Measurements from ENCODE around the gene TCERG1L.

Gene TCERG1L

DNA sequence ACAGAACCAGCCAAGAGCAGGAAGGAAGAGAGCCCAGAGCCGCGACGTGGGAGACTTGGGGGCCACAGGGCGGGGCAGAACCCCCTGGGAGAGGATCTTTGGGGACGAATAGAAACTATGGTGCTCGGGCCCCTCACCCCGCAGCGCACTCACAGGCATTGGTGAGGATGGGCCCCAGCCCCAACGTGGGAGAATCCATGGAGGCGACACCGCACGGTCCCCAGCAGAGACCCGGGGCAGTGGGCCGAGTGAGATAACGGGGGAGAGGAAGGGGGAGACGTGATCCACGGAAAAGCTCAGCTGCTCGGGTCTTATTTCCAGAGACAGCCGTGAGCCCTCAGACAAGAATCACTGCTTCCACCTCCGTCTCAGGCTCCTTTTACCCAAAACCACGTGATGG, 222.4 kb downstream of the TCERG1L start:
- H3K27ac Mint-ChIP-seq = no peak overlapping the region
- no peaks in the 10 kb centered on the region for H3K9me3 Mint-ChIP-seq

DNA sequence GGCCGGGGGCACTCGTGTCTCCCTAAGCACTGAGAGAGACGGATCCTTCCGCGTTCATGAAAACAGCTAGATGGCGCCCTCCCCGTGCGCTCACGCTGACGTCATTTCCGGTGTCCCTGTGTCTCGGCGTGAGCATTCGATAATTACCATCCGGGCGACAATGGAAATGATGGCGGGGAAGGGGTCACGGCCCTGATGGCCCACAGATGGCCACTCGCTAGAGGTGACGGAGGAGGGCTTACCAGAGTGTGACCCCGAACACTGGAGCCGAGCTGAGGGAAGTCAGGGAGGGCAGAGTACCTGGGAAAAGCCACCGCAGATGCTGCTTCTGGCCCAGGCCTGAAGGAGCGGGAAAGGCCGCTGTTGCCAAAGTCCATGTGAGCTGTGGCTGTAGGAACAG, 222.9 kb downstream of the TCERG1L start:
- Mint-ChIP-seq H3K4me1 (ENCODE audit: low read depth) (no peaks in the 10 kb centered on the region), H3K36me3 (ENCODE audit: low read depth) (no peaks in the 10 kb centered on the region), H3K9me3 (no peaks in the 10 kb centered on the region), H3K4me3 (no peak overlapping the region), H3K27ac (no peak overlapping the region), H3K27me3 (ENCODE audit: low read depth) (no peaks in the 10 kb centered on the region)
- no peak for DNase-seq (ENCODE audit: low spot score)

More for the DNA sequence above, 222.4 kb downstream of the TCERG1L start:
- H3K36me3 Mint-ChIP-seq (ENCODE audit: low read depth) = no peaks in the 10 kb centered on the region
- H3K4me1 Mint-ChIP-seq (ENCODE audit: low read depth) = no peaks in the 10 kb centered on the region
- DNase-seq (ENCODE audit: low spot score) = no peak
- no peaks in the 10 kb centered on the region for H3K27me3 Mint-ChIP-seq (ENCODE audit: low read depth)
- H3K4me3 Mint-ChIP-seq = no peak overlapping the region

- Mint-ChIP-seq H3K4me1 (ENCODE audit: low read depth) (no peaks in the 10 kb centered on the region), H3K4me3 (no peak overlapping the region), H3K27ac (no peak overlapping the region), H3K36me3 (ENCODE audit: low read depth) (no peaks in the 10 kb centered on the region), H3K27me3 (ENCODE audit: low read depth) (peaks cover 2% of the 10 kb centered on the region), H3K9me3 (no peaks in the 10 kb centered on the region)
- DNase-seq (ENCODE audit: low spot score) = no peak
Observed at GRCh38 chr10:131087464-131088215, 223.9 kb downstream of the TCERG1L start.

DNA sequence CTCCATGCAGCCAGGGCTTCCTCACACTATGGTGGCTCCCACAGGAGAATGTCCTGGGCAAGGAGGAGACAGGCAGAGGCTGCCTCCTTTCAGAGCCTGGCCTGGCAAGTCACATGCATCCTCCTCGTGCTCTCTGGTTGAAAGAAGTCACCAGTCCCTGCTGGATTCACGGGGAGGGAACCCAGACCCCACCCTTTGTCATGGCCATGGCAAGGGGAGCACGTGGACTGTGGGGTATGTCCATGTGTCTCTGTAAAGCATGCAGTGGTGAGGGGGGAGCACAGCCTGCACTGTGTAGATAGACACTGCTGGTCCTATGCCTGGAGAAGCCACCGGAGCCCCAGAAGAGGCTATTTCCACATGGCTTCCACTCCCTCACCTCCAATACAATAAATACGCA, 225.0 kb downstream of the TCERG1L start:
- Mint-ChIP-seq H3K27ac (no peak overlapping the region), H3K4me3 (no peak overlapping the region), H3K4me1 (ENCODE audit: low read depth) (peaks cover 4% of the 10 kb centered on the region), H3K36me3 (ENCODE audit: low read depth) (no peaks in the 10 kb centered on the region), H3K27me3 (ENCODE audit: low read depth) (peaks cover 2% of the 10 kb centered on the region), H3K9me3 (no peaks in the 10 kb centered on the region)
- DNase-seq (ENCODE audit: low spot score) = no peak

GRCh38 chr10:131086094-131086493, 225.4 kb downstream of the TCERG1L start:
- Mint-ChIP-seq H3K4me1 (ENCODE audit: low read depth) (peaks cover 8% of the 10 kb centered on the region), H3K4me3 (no peak overlapping the region), H3K36me3 (ENCODE audit: low read depth) (no peaks in the 10 kb centered on the region), H3K27ac (no peak overlapping the region), H3K9me3 (no peaks in the 10 kb centered on the region), H3K27me3 (ENCODE audit: low read depth) (peaks cover 2% of the 10 kb centered on the region)
- no peak for DNase-seq (ENCODE audit: low spot score)

DNA sequence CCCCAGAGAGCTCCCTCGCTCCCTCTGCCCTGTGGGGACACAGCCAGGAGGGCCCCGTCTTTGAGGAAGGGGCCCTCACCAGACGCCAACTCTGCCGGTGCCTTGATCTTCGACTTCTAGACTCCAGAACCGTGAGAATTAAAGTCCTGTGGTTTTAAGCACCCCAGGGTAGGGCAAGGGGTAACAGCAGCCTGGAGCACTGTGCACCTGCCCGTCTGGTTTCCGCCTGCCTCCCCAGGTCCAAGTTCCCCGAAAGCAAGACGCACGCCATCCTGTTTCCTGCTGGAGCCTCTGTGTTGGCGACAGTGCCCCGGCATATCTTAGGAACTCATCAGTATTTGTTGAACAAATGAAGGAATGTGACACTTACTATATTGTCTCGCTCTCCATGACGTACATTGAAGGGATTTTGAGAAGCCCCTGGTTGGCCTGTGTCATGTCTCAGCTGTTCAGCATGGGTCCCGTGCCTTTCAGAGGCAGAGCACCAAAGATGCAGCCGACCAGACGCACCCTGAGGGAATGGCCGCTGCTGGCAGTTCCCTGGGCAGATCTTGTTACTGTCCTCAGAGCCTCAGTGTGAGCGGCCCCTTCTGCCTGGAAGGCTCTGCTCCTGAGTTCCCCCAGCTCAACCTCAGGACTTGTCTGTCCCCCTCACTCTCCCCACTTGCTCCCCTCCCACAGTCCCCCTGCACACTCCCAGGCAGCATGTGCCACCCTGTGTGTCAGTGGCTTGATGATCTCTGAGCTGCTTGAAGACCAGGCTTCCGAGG, 226.2 kb downstream of the TCERG1L start:
- DNase-seq (ENCODE audit: low spot score) = no peak
- no peak overlapping the region for H3K4me3 Mint-ChIP-seq
- no peaks in the 10 kb centered on the region for H3K36me3 Mint-ChIP-seq (ENCODE audit: low read depth)
- H3K9me3 Mint-ChIP-seq = no peaks in the 10 kb centered on the region
- peaks cover 2% of the 10 kb centered on the region for H3K27me3 Mint-ChIP-seq (ENCODE audit: low read depth)
- H3K27ac Mint-ChIP-seq = no peak overlapping the region
- H3K4me1 Mint-ChIP-seq (ENCODE audit: low read depth) = peaks cover 9% of the 10 kb centered on the region

- H3K36me3 Mint-ChIP-seq (ENCODE audit: low read depth) = no peaks in the 10 kb centered on the region
- peaks cover 9% of the 10 kb centered on the region for H3K4me1 Mint-ChIP-seq (ENCODE audit: low read depth)
- H3K4me3 Mint-ChIP-seq = no peak overlapping the region
- H3K27me3 Mint-ChIP-seq (ENCODE audit: low read depth) = peaks cover 2% of the 10 kb centered on the region
- H3K27ac Mint-ChIP-seq = no peak overlapping the region
- DNase-seq (ENCODE audit: low spot score) = no peak
- H3K9me3 Mint-ChIP-seq = no peaks in the 10 kb centered on the region
Observed at GRCh38 chr10:131084791-131085090, 226.8 kb downstream of the TCERG1L start.

DNA sequence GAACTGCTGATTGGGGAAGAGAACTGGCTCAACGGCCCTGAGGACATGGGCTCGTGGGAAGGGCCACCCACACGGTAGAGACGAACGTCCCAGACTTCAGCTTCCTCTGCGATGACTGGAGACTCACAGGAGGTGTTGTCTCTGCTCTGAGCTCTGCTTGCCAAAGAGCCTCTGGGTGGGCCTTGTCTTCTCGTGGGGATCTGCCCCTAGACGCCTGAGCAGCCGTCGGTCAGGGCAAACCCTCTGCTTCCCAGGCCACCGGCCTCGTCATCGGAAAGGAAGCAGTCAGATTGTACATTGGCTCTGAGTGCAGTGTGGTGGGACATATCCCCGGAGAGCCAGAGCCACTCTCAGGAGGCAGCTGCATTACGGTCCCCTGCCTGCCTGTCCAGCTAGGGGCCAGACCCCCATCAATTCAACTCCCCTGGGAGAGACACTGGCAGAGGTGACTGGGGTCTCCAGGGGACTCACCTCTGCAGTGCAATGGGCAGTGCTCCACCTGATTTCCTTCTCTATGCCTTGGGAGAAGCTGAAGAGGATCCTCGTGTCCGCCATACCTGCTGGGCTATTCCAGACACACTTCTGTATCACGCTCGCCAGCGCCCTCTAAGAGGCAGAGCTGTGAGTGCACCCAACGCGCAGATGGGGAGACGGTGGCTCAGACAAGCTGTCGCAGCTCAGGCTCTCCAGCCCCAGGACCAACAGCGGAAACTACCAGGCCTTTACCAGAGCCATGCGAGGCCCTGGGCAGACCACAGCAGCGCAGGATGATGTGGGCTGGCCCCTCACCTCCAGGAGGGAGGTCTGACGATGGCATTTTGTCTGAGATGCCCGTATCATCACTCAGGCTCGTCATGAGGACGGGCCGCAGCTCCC, 227.4 kb downstream of the TCERG1L start:
- no peak overlapping the region for H3K4me3 Mint-ChIP-seq
- H3K9me3 Mint-ChIP-seq = no peaks in the 10 kb centered on the region
- peaks cover 9% of the 10 kb centered on the region for H3K4me1 Mint-ChIP-seq (ENCODE audit: low read depth)
- H3K27ac Mint-ChIP-seq = no peak overlapping the region
- peaks cover 2% of the 10 kb centered on the region for H3K27me3 Mint-ChIP-seq (ENCODE audit: low read depth)
- DNase-seq (ENCODE audit: low spot score) = no peak
- H3K36me3 Mint-ChIP-seq (ENCODE audit: low read depth) = no peaks in the 10 kb centered on the region

GRCh38 chr10:131082991-131083481, 228.5 kb downstream of the TCERG1L start:
- Mint-ChIP-seq H3K4me3 (no peak overlapping the region), H3K36me3 (ENCODE audit: low read depth) (no peaks in the 10 kb centered on the region), H3K4me1 (ENCODE audit: low read depth) (peaks cover 9% of the 10 kb centered on the region), H3K27me3 (ENCODE audit: low read depth) (peaks cover 2% of the 10 kb centered on the region), H3K27ac (no peak overlapping the region), H3K9me3 (no peaks in the 10 kb centered on the region)
- DNase-seq (ENCODE audit: low spot score) = no peak

- DNase-seq (ENCODE audit: low spot score) = no peak
- Mint-ChIP-seq H3K27me3 (ENCODE audit: low read depth) (peaks cover 2% of the 10 kb centered on the region), H3K4me1 (ENCODE audit: low read depth) (peaks cover 9% of the 10 kb centered on the region), H3K9me3 (no peaks in the 10 kb centered on the region), H3K36me3 (ENCODE audit: low read depth) (no peaks in the 10 kb centered on the region), H3K4me3 (no peak overlapping the region), H3K27ac (no peak overlapping the region)
Observed at GRCh38 chr10:131082201-131082850, 229.2 kb downstream of the TCERG1L start.

DNA sequence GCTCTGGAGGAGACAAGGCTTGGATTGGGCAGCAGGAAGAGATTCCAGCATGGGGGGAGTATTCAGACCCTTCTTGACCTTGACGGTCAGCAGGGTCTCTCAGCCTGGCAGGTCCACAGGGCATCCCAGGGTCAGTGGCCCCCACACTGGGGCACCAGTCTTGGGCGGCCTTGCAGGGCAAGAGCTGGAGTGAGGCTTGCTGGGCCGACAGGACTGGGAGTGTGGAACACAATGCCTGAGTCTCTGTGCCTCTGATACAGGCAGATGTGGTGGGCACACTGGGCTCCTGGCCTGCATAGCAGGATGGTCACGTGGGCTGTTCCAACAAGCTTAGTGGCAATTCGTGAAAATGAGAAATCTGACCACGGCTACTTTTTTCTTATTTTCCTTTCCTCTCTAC, 229.7 kb downstream of the TCERG1L start:
- H3K27me3 Mint-ChIP-seq (ENCODE audit: low read depth) = peaks cover 2% of the 10 kb centered on the region

GRCh38 chr10:131081376-131081775, 230.1 kb downstream of the TCERG1L start:
- H3K27me3 Mint-ChIP-seq (ENCODE audit: low read depth) = peaks cover 2% of the 10 kb centered on the region
- no peaks in the 10 kb centered on the region for H3K36me3 Mint-ChIP-seq (ENCODE audit: low read depth)
- no peaks in the 10 kb centered on the region for H3K9me3 Mint-ChIP-seq
- H3K4me1 Mint-ChIP-seq (ENCODE audit: low read depth) = peaks cover 9% of the 10 kb centered on the region
- peak; percentile 5 for DNase-seq (ENCODE audit: low spot score)
- H3K27ac Mint-ChIP-seq = peak overlapping the region; percentile 52
- peak overlapping the region; percentile 13 for H3K4me3 Mint-ChIP-seq

More for the DNA sequence above, 229.7 kb downstream of the TCERG1L start:
- peak overlapping the region; percentile 52 for H3K27ac Mint-ChIP-seq
- no peak overlapping the region for H3K4me3 Mint-ChIP-seq
- H3K4me1 Mint-ChIP-seq (ENCODE audit: low read depth) = peaks cover 9% of the 10 kb centered on the region
- no peak for DNase-seq (ENCODE audit: low spot score)
- H3K9me3 Mint-ChIP-seq = no peaks in the 10 kb centered on the region
- H3K36me3 Mint-ChIP-seq (ENCODE audit: low read depth) = no peaks in the 10 kb centered on the region

DNA sequence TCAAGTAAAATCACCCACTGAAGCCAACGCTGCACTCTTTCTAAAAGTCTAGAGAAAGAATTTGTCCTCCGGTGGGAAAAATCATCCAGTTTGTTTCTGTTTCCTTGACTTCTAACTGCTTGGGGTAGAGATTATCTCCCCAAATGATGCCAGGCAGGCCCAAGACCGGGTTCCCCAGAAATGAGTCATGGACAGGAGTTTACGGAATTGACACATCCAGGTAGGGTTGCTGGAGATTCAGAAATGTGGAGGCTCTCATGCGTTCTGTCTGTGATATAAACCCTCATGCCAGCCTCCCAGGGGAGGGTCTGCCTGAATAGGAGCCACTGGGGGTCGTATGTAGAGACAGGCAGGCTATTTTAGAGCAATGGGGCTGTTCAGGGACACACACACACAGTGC, 230.9 kb downstream of the TCERG1L start:
- Mint-ChIP-seq H3K4me1 (ENCODE audit: low read depth) (peaks cover 9% of the 10 kb centered on the region), H3K4me3 (no peak overlapping the region), H3K36me3 (ENCODE audit: low read depth) (no peaks in the 10 kb centered on the region), H3K9me3 (no peaks in the 10 kb centered on the region), H3K27me3 (ENCODE audit: low read depth) (peaks cover 2% of the 10 kb centered on the region), H3K27ac (no peak overlapping the region)
- DNase-seq (ENCODE audit: low spot score) = no peak
